GM19397 (cell line): ENCODE data around the gene SREK1.
"Not testable (repeated sequence)": the region's sequence is repeated elsewhere in the genome, so short reads cannot be mapped to it uniquely, and the experiment has no call there.

Experiments used
- ATAC-seq: cut with Tn5 transposase; IDR thresholded peaks from one replicate; pipeline ENCODE4 v1.9.1; 2021; ENCODE audit warnings: mild to moderate bottlenecking, moderate library complexity; ENCODE audit not compliant: unreplicated experiment

SREK1 gene

GRCh38 chr5:66209794-66210193 lies 65.7 kb downstream of the SREK1 start:
- ATAC-seq = no peak

GRCh38 chr5:66213533-66213932 lies 69.4 kb downstream of the SREK1 start:
- ATAC-seq = no peak

- no peak for ATAC-seq
Measured at GRCh38 chr5:66222455-66222854, 78.4 kb downstream of the SREK1 start.

- not testable (repeated sequence) for ATAC-seq
Measured at GRCh38 chr5:66222896-66223295, 78.8 kb downstream of the SREK1 start.

- ATAC-seq = no peak
Measured at GRCh38 chr5:66223637-66224036, 79.5 kb downstream of the SREK1 start.

- no peak for ATAC-seq
Measured at GRCh38 chr5:66224274-66224673, 80.2 kb downstream of the SREK1 start.

- ATAC-seq = no peak
Measured at GRCh38 chr5:66224773-66225553, 80.9 kb downstream of the SREK1 start.

GRCh38 chr5:66230551-66230950 lies 86.5 kb downstream of the SREK1 start:
- no peak for ATAC-seq

- no peak for ATAC-seq
Measured at GRCh38 chr5:66231508-66231907, 87.4 kb downstream of the SREK1 start.

GRCh38 chr5:66232275-66232674 lies 88.2 kb downstream of the SREK1 start:
- no peak for ATAC-seq

GRCh38 chr5:66232706-66233445 lies 88.8 kb downstream of the SREK1 start:
- ATAC-seq = no peak
